ENCODE data around the gene TRIO. TPM values are rescaled to one million over a fixed set of nuclear protein-coding genes. Genes with fewer than 3 reads are reported as not detected.

TRIO gene
- total and polyA plus RNA-seq, 3 experiments from 2014 or later, result 0.89 to 4.4 (median 4.2) TPM

DNA sequence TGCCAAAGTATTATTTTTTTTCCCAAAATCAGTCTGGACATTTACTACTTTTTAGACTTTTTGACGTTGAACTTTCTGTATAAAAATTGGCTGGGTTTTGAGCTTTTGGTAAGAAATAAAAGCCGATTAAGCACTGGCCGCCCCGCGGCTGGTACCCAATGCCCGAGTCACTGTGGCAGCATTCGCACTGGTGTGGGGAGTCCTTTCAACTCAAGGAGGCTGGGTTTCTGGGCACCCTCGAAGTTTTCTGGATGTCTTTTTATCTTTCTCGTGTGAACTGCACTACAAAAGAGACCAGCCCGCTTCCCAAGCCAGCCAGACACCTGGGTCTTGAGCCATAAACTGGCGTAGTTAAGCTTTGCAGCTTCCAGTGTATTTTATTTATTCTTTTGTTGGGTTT lies 366.4 kb downstream of the TRIO start:
- H3K9me3 Mint-ChIP-seq, result no peaks in the 10 kb centered on the region
- H3K4me1 Mint-ChIP-seq, result no peaks in the 10 kb centered on the region
- Histone ChIP-seq H3K27ac (ENCODE audit: low read depth, low read length) (no peak overlapping the region), H3K4me3 (ENCODE audit: low read length) (no peak overlapping the region), H3K36me3 (ENCODE audit: insufficient read depth, low read length) (no peaks in the 10 kb centered on the region), H3K27me3 (ENCODE audit: insufficient read depth, low read length, poor library complexity, severe bottlenecking) (no peaks in the 10 kb centered on the region), H3K4me1 (ENCODE audit: insufficient read depth, low read length) (no peaks in the 10 kb centered on the region), H3K9me3 (ENCODE audit: low read length) (no peaks in the 10 kb centered on the region)
- ChIA-PET POLR2A (no interaction called here), CTCF (no interaction called here)
- H3K36me3 Mint-ChIP-seq, result no peaks in the 10 kb centered on the region
- H3K27ac Mint-ChIP-seq, result no peak overlapping the region
- no peak overlapping the region for H3K4me3 Mint-ChIP-seq
- no peaks in the 10 kb centered on the region for H3K27me3 Mint-ChIP-seq
- DNase-seq, result no peak

DNA sequence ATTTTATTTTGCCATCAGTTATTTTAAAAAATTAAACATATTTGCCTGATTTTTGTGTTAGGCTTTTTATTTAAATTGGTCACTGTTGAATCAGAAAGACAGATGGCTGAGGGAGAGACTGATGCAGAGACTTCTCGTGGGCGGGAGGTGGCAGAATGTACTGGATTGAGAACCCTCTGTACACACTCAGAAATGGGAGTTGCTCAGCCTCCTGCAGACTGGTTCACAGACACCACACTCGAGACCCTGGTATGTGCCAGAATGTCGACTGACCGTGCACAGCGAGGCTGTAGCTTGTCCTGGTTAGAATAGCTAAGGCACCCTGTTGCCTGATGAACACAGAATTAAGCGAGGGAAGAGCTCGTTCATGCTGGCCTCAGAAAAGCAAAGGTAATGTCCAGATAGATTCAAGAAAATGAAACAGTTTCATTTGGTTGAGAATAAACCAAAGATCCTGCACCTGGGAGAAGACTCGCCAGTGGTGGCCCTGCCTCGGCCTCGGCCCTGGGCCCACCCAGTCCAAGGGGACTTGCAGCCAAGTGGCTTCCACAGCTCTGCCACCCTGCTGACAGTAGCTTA lies 367.1 kb downstream of the TRIO start:
- H3K9me3 ChIP-seq (ENCODE audit: low read length), result no peaks in the 10 kb centered on the region
- no peaks in the 10 kb centered on the region for H3K4me1 Mint-ChIP-seq
- H3K36me3 ChIP-seq (ENCODE audit: insufficient read depth, low read length), result no peaks in the 10 kb centered on the region
- DNase-seq, result no peak
- H3K36me3 Mint-ChIP-seq, result no peaks in the 10 kb centered on the region
- no peak overlapping the region for H3K27ac Mint-ChIP-seq
- H3K4me3 Mint-ChIP-seq, result no peak overlapping the region
- H3K9me3 Mint-ChIP-seq, result no peaks in the 10 kb centered on the region
- CTCF ChIA-PET, result no interaction called here
- POLR2A ChIA-PET, result no interaction called here
- H3K27ac ChIP-seq (ENCODE audit: low read depth, low read length), result no peak overlapping the region
- H3K27me3 ChIP-seq (ENCODE audit: insufficient read depth, low read length, poor library complexity, severe bottlenecking), result no peaks in the 10 kb centered on the region
- no peaks in the 10 kb centered on the region for H3K27me3 Mint-ChIP-seq
- no peak overlapping the region for H3K4me3 ChIP-seq (ENCODE audit: low read length)
- H3K4me1 ChIP-seq (ENCODE audit: insufficient read depth, low read length), result no peaks in the 10 kb centered on the region

DNA sequence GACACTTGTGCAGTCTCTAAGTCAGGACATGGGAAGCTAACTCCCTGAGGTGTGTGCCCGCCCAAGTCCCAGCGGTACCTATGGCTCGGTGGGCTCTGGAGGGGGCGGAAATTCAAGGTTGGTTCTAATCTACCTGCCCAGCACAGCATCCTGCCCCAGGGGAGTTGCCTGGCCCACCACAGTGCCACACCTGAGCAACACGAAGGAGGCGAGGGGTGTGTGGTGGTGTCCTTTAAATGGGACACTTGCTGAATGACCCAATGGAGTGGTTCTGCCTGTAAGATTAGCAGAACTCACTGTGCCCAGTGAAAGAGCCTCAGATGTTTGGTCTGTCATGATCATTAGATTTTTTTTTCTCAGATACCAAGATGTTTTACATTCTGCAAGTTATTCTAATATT lies 367.7 kb downstream of the TRIO start:
- no peaks in the 10 kb centered on the region for H3K27me3 ChIP-seq (ENCODE audit: insufficient read depth, low read length, poor library complexity, severe bottlenecking)
- no peaks in the 10 kb centered on the region for H3K9me3 ChIP-seq (ENCODE audit: low read length)
- DNase-seq, result no peak
- no peak overlapping the region for H3K4me3 ChIP-seq (ENCODE audit: low read length)
- Mint-ChIP-seq H3K9me3 (peaks cover 0 to 3% (median 3%) of the 10 kb centered on the region in 5 donors), H3K4me3 (no peak overlapping the region), H3K27me3 (peaks cover 0 to 1% of the 10 kb centered on the region in 2 donors), H3K27ac (no peak overlapping the region), H3K4me1 (no peaks in the 10 kb centered on the region), H3K36me3 (no peaks in the 10 kb centered on the region)
- no peaks in the 10 kb centered on the region for H3K36me3 ChIP-seq (ENCODE audit: insufficient read depth, low read length)
- no peak overlapping the region for H3K27ac ChIP-seq (ENCODE audit: low read depth, low read length)
- POLR2A ChIA-PET, result no interaction called here
- CTCF ChIA-PET, result no interaction called here
- H3K4me1 ChIP-seq (ENCODE audit: insufficient read depth, low read length), result no peaks in the 10 kb centered on the region

DNA sequence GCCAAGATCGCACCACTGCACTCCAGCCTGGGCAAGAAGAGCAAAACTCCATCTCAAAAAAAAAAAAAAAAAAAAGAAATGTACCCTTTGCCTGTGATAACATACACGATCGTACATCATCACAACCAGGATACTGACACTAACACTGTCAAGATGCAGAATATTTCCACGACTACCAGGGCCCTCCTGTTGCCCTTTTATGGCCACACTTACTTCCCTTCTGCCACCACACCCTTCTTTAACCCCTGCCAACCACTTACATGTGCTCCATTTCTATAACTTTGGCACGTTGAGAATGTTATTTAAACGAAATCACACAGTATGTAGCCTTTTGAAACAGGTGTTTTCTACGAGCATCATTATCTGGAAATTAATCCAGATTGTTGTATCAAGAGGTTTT lies 369.4 kb downstream of the TRIO start:
- H3K4me1 Mint-ChIP-seq, result no peaks in the 10 kb centered on the region
- no peaks in the 10 kb centered on the region for H3K36me3 Mint-ChIP-seq
- H3K4me3 ChIP-seq (ENCODE audit: low read length), result no peak overlapping the region
- no peaks in the 10 kb centered on the region for H3K9me3 ChIP-seq (ENCODE audit: low read length)
- no peak overlapping the region for H3K27ac ChIP-seq (ENCODE audit: low read depth, low read length)
- ChIA-PET POLR2A (no interaction called here), CTCF (no interaction called here)
- no peaks in the 10 kb centered on the region for H3K27me3 ChIP-seq (ENCODE audit: insufficient read depth, low read length, poor library complexity, severe bottlenecking)
- no peak overlapping the region for H3K4me3 Mint-ChIP-seq
- H3K27ac Mint-ChIP-seq, result no peak overlapping the region
- H3K9me3 Mint-ChIP-seq, result peaks cover 5 to 13% (median 6%) of the 10 kb centered on the region in 5 donors
- no peaks in the 10 kb centered on the region for H3K36me3 ChIP-seq (ENCODE audit: insufficient read depth, low read length)
- peaks cover under 1 to 4% of the 10 kb centered on the region in 2 donors for H3K27me3 Mint-ChIP-seq
- no peaks in the 10 kb centered on the region for H3K4me1 ChIP-seq (ENCODE audit: insufficient read depth, low read length)
- no peak for DNase-seq

DNA sequence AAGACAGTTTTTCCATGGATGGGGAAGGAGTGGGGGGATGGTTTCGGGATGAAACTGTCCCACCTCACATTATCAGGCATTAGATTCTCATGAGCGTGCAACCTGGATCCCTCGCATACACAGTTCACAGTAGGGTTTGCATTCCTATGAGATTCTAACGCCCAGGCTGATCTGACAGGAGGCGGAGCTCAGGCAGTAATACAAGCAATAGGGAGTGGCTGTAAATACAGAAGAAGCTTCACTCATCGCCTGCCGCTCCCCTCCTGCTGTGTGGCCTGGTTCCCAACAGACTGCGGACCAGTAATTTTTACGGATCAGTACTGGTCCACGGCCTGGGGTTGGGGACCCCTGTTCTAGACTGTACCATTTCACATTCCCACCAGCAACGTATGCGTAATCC lies 370.1 kb downstream of the TRIO start:
- no peak for DNase-seq
- CTCF ChIA-PET, result interaction anchor here (1.0 kb wide), 1 partner anchor 8 kb away, joined by 3 read pairs; no protein-coding TSS in a partner anchor
- no peaks in the 10 kb centered on the region for H3K36me3 ChIP-seq (ENCODE audit: insufficient read depth, low read length)

DNA sequence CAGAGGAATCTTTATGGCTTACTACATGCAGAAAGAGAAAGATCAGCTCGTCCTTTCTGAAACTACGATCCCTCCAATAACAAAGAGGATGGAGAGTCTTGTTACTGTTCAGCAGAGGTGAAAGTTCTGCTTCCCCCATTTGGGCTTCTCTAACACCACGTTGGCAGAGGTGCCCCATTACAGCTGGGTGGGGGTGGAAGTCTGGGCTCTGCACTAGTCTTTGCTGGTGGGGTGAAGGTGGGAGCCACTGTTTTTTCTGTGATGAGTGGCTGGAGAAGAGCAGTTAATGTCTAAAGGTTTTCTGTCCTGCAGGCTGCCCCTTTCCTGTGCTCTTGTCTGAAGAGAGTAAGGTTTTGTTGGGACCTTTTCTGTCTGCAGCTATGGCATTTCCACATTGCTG lies 373.8 kb downstream of the TRIO start:
- no peaks in the 10 kb centered on the region for H3K36me3 ChIP-seq (ENCODE audit: insufficient read depth, low read length)
- no peak overlapping the region for H3K27ac Mint-ChIP-seq
- H3K4me1 Mint-ChIP-seq, result no peaks in the 10 kb centered on the region
- CTCF ChIA-PET, result no interaction called here
- H3K9me3 Mint-ChIP-seq, result peaks cover 5 to 16% (median 9%) of the 10 kb centered on the region in 5 donors
- H3K36me3 Mint-ChIP-seq, result no peaks in the 10 kb centered on the region
- no peak for DNase-seq
- POLR2A ChIA-PET, result no interaction called here
- no peaks in the 10 kb centered on the region for H3K4me1 ChIP-seq (ENCODE audit: insufficient read depth, low read length)
- H3K27me3 ChIP-seq (ENCODE audit: insufficient read depth, low read length, poor library complexity, severe bottlenecking), result peaks cover 5% of the 10 kb centered on the region
- no peak overlapping the region for H3K4me3 Mint-ChIP-seq
- no peaks in the 10 kb centered on the region for H3K9me3 ChIP-seq (ENCODE audit: low read length)
- peaks cover 8 to 12% of the 10 kb centered on the region in 2 donors for H3K27me3 Mint-ChIP-seq
- no peak overlapping the region for H3K4me3 ChIP-seq (ENCODE audit: low read length)
- H3K27ac ChIP-seq (ENCODE audit: low read depth, low read length), result no peak overlapping the region

More for the DNA sequence above, 370.1 kb downstream of the TRIO start:
- H3K27me3 Mint-ChIP-seq, result peaks cover 4 to 5% of the 10 kb centered on the region in 2 donors
- Histone ChIP-seq H3K27me3 (ENCODE audit: insufficient read depth, low read length, poor library complexity, severe bottlenecking) (no peaks in the 10 kb centered on the region), H3K4me1 (ENCODE audit: insufficient read depth, low read length) (no peaks in the 10 kb centered on the region), H3K27ac (ENCODE audit: low read depth, low read length) (no peak overlapping the region), H3K9me3 (ENCODE audit: low read length) (no peaks in the 10 kb centered on the region), H3K4me3 (ENCODE audit: low read length) (no peak overlapping the region)
- peaks cover 5 to 13% (median 7%) of the 10 kb centered on the region in 5 donors for H3K9me3 Mint-ChIP-seq
- no peak overlapping the region for H3K4me3 Mint-ChIP-seq
- POLR2A ChIA-PET, result no interaction called here
- no peaks in the 10 kb centered on the region for H3K36me3 Mint-ChIP-seq
- H3K4me1 Mint-ChIP-seq, result no peaks in the 10 kb centered on the region
- H3K27ac Mint-ChIP-seq, result no peak overlapping the region

DNA sequence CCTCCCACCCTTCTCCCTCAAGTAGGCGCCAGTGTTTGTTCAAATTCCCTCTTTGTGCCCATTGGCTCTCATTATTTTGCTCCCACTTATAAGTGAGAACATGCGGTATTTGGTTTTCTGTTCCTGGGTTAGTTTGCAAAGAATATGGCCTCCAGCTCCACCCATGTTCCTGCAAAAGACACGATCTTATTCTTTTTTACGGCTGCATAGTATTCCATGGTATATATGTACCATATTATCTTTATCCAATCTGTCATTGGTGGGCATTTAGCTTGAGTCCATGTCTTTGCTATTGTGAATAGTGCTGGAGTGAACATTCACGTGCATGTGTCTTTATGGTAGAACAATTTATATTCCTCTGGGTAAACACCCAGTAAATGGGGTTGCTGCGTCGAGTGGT lies 375.5 kb downstream of the TRIO start:
- POLR2A ChIA-PET, result no interaction called here
- H3K27ac ChIP-seq (ENCODE audit: low read depth, low read length), result no peak overlapping the region

DNA sequence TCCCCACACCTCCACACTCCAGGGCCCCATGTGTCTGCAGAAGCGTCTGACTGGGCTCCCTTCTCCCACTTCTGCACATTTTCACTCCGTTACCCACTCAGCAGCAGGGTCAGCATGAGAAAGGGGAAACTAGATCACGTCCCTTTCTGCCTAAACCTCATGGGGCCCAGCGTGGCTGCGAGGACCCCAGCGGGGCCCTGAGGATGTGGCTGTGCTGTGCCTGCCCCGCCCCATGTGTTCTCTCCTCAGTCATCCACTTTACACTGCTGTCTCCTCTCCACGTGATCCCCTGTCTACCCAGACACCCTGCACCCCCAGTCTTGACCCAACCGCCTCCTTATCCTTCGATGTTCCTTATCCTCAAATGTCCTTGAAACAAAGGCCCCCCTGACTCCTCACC lies 378.6 kb downstream of the TRIO start:
- POLR2A ChIA-PET, result no interaction called here
- peaks cover 9 to 16% of the 10 kb centered on the region in 2 donors for H3K27me3 Mint-ChIP-seq
- CTCF ChIA-PET, result no interaction called here

More for the DNA sequence above, 375.5 kb downstream of the TRIO start:
- Histone ChIP-seq H3K9me3 (ENCODE audit: low read length) (no peaks in the 10 kb centered on the region), H3K4me1 (ENCODE audit: insufficient read depth, low read length) (no peaks in the 10 kb centered on the region), H3K27me3 (ENCODE audit: insufficient read depth, low read length, poor library complexity, severe bottlenecking) (peaks cover 5% of the 10 kb centered on the region), H3K36me3 (ENCODE audit: insufficient read depth, low read length) (no peaks in the 10 kb centered on the region), H3K4me3 (ENCODE audit: low read length) (no peak overlapping the region)
- Mint-ChIP-seq H3K36me3 (no peaks in the 10 kb centered on the region), H3K27me3 (peaks cover 12% of the 10 kb centered on the region in 2 donors), H3K4me1 (no peaks in the 10 kb centered on the region), H3K9me3 (peaks cover 5 to 16% (median 9%) of the 10 kb centered on the region in 5 donors), H3K27ac (no peak overlapping the region), H3K4me3 (no peak overlapping the region)
- no peak for DNase-seq
- CTCF ChIA-PET, result no interaction called here

More for the DNA sequence above, 378.6 kb downstream of the TRIO start:
- DNase-seq, result no peak
- H3K27ac ChIP-seq (ENCODE audit: low read depth, low read length), result no peak overlapping the region
- H3K4me3 ChIP-seq (ENCODE audit: low read length), result no peak overlapping the region
- H3K27ac Mint-ChIP-seq, result no peak overlapping the region
- H3K36me3 Mint-ChIP-seq, result no peaks in the 10 kb centered on the region
- H3K36me3 ChIP-seq (ENCODE audit: insufficient read depth, low read length), result no peaks in the 10 kb centered on the region
- no peaks in the 10 kb centered on the region for H3K9me3 ChIP-seq (ENCODE audit: low read length)
- H3K27me3 ChIP-seq (ENCODE audit: insufficient read depth, low read length, poor library complexity, severe bottlenecking), result peaks cover 5% of the 10 kb centered on the region
- H3K4me3 Mint-ChIP-seq, result no peak overlapping the region
- H3K4me1 Mint-ChIP-seq, result no peaks in the 10 kb centered on the region
- peaks cover 0 to 7% (median 5%) of the 10 kb centered on the region in 5 donors for H3K9me3 Mint-ChIP-seq
- no peaks in the 10 kb centered on the region for H3K4me1 ChIP-seq (ENCODE audit: insufficient read depth, low read length)

All from CD8-positive, alpha-beta memory T cell (primary cell).